Measurements from ENCODE around the gene NTRK2. TPM values are rescaled to one million over a fixed set of nuclear protein-coding genes. Genes with fewer than 3 reads are reported as not detected.

Gene NTRK2
- total RNA-seq, 1 donor from 2014 or later, result 3.8 TPM

DNA sequence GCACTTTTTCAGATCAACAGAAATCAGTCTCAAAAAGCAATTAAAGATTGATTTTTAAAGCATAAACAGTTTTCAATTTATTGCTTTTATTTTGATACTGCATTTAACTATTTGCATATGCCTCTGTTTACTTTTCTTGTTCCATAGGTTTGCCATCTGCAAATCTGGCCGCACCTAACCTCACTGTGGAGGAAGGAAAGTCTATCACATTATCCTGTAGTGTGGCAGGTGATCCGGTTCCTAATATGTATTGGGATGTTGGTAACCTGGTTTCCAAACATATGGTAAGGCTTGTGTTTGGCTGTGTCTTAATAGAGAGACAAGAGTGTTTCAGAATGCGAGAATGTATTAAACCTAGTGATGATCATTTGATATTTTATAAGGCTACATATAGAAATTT is 53.9 kb downstream of the NTRK2 start:
- no peak overlapping the region for H3K4me3 ChIP-seq
- H3K27me3 ChIP-seq (ENCODE audit: low read depth), result peaks cover 5% of the 10 kb centered on the region
- intact Hi-C loops (cut with micrococcal nuclease), result no loop called here
- H3K4me1 ChIP-seq, result no peaks in the 10 kb centered on the region
- TF ChIP-seq, protein P1, sequence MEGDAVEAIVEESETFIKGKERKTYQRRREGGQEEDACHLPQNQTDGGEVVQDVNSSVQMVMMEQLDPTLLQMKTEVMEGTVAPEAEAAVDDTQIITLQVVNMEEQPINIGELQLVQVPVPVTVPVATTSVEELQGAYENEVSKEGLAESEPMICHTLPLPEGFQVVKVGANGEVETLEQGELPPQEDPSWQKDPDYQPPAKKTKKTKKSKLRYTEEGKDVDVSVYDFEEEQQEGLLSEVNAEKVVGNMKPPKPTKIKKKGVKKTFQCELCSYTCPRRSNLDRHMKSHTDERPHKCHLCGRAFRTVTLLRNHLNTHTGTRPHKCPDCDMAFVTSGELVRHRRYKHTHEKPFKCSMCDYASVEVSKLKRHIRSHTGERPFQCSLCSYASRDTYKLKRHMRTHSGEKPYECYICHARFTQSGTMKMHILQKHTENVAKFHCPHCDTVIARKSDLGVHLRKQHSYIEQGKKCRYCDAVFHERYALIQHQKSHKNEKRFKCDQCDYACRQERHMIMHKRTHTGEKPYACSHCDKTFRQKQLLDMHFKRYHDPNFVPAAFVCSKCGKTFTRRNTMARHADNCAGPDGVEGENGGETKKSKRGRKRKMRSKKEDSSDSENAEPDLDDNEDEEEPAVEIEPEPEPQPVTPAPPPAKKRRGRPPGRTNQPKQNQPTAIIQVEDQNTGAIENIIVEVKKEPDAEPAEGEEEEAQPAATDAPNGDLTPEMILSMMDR (IDR thresholded peaks at IDR 0.05; ENCODE audit: borderline replicate concordance), result no peak
- DNase-seq, result no peak
- H3K27ac ChIP-seq (replicated peaks), result no peak overlapping the region
- H3K9me3 ChIP-seq (replicated peaks), result peaks cover 10% of the 10 kb centered on the region
- H3K36me3 ChIP-seq, result no peaks in the 10 kb centered on the region

DNA sequence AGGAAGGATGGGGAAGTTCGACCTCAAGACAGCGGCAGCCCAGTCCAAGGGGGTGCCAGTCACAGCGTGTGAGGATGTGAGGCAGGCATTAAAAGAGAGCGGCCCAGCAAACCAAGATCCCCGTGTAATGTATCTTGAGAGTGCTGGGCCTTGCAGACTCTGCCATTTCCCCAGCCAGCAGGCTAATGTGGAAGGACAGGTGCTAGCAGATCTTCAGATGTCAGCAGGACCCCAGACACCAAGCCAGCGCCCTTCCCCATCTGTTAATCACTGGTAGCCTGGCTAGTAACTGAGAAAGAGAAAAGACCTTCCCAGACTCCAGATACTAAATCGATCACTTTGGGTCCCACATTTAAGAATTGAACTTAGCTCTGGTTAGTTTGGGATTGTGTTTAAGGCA is 62.2 kb downstream of the NTRK2 start:
- no peak overlapping the region for H3K27ac ChIP-seq (replicated peaks)
- DNase-seq, result no peak
- TF ChIP-seq, protein P1 (IDR thresholded peaks at IDR 0.05; ENCODE audit: borderline replicate concordance), result no peak
- no peaks in the 10 kb centered on the region for H3K9me3 ChIP-seq (replicated peaks)
- H3K27me3 ChIP-seq (ENCODE audit: low read depth), result peaks cover 11% of the 10 kb centered on the region
- no peak overlapping the region for H3K4me3 ChIP-seq
- intact Hi-C loops (cut with micrococcal nuclease), result no loop called here
- no peaks in the 10 kb centered on the region for H3K36me3 ChIP-seq
- no peaks in the 10 kb centered on the region for H3K4me1 ChIP-seq

DNA sequence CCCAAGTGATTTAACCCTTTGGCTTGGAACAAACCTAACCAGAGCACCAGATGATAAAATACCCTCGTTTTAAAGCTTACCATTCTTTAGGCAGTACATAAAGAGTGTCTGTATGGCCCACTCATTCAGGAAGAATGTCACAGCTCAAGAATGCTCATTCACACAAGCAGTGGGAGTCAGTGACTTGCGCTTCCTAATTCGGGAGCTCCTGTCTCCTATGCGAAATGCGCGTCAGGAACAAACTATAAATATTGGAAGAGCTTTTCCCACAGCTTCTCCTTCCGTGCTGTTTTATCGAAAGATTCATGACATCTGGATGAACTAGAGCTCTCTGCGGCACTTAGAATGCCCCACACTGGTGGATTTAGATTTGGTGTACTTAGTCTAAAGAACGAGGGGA is 66.6 kb downstream of the NTRK2 start:
- TF ChIP-seq, protein P1 (IDR thresholded peaks at IDR 0.05; ENCODE audit: borderline replicate concordance), result no peak
- no peak overlapping the region for H3K4me3 ChIP-seq
- H3K27ac ChIP-seq (replicated peaks), result no peak overlapping the region
- no peaks in the 10 kb centered on the region for H3K36me3 ChIP-seq
- no peaks in the 10 kb centered on the region for H3K4me1 ChIP-seq
- H3K27me3 ChIP-seq (ENCODE audit: low read depth), result peaks cover 13% of the 10 kb centered on the region
- intact Hi-C loops (cut with micrococcal nuclease), result no loop called here
- H3K9me3 ChIP-seq (replicated peaks), result no peaks in the 10 kb centered on the region
- no peak for DNase-seq

DNA sequence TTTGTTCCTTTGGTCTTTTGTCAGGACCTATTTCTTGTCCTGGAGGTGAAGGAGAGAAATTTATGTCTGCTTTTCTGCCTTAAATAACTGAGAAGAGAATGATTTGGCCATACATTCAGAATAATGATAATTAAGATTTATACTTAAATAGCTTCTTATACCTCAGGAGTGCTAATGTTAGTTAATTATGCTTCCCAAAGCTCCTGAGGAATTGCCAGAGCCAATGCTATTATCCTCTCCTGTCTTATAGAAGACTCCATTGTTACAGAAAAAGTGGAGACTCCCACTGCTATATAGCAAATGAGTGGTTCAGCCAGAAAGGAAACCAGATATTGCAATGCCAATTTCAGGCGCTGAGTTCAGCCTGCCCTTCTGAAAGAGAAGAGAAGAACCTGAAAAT is 67.0 kb downstream of the NTRK2 start:
- Histone ChIP-seq H3K27ac (replicated peaks) (no peak overlapping the region), H3K9me3 (replicated peaks) (no peaks in the 10 kb centered on the region), H3K4me3 (no peak overlapping the region), H3K4me1 (no peaks in the 10 kb centered on the region), H3K27me3 (ENCODE audit: low read depth) (peaks cover 13% of the 10 kb centered on the region), H3K36me3 (no peaks in the 10 kb centered on the region)
- intact Hi-C loops (cut with micrococcal nuclease), result no loop called here
- no peak for DNase-seq
- TF ChIP-seq, protein P1 (IDR thresholded peaks at IDR 0.05; ENCODE audit: borderline replicate concordance), result no peak

DNA sequence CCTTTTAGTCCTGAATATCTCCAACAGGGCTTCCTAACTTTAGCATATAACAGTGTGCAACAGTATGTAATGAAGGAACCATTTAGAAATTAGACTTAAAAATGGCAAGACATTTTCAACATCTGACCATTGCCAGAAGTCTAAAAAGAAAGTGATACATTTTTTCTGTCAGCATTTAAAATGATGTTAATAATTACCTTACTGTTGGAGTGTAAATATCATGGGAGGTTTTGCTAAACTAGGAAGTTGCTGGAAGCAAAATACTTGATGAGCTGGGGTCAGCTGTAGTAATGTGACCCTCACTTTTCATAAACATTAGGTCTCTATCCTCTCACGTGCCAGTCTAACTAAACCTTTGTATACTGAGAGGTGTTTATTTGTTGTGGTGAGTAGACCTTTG is 68.8 kb downstream of the NTRK2 start:
- TF ChIP-seq, protein P1 (IDR thresholded peaks at IDR 0.05; ENCODE audit: borderline replicate concordance), result no peak
- H3K27ac ChIP-seq (replicated peaks), result no peak overlapping the region

DNA sequence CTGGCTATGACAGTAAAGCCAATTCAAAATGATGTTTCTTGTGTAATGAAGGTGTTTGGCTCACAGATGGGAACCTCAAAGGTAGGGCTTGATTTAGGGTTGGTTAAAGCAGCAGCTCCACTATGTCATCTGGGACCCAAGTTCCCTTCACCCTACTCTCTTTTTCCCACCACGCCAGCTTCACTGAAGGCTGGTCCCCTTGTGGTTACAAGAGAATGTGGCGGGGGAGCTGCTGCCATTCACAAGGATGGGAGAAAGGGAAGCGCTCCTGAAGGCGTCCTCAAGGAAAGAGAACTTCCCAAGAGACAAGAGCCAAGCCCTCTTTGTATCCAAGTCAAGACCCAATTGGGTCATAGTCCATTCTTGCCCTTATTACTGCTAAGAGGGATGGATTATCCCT is 72.7 kb downstream of the NTRK2 start:
- no peaks in the 10 kb centered on the region for H3K36me3 ChIP-seq
- DNase-seq, result no peak
- no peak overlapping the region for H3K4me3 ChIP-seq
- H3K27me3 ChIP-seq (ENCODE audit: low read depth), result peaks cover 14% of the 10 kb centered on the region
- TF ChIP-seq, protein P1 (IDR thresholded peaks at IDR 0.05; ENCODE audit: borderline replicate concordance), result no peak
- intact Hi-C loops (cut with micrococcal nuclease), result no loop called here
- no peaks in the 10 kb centered on the region for H3K9me3 ChIP-seq (replicated peaks)
- no peaks in the 10 kb centered on the region for H3K4me1 ChIP-seq
- no peak overlapping the region for H3K27ac ChIP-seq (replicated peaks)

More for the DNA sequence above, 68.8 kb downstream of the NTRK2 start:
- Histone ChIP-seq H3K4me3 (no peak overlapping the region), H3K36me3 (no peaks in the 10 kb centered on the region), H3K27me3 (ENCODE audit: low read depth) (peaks cover 13% of the 10 kb centered on the region), H3K9me3 (replicated peaks) (no peaks in the 10 kb centered on the region), H3K4me1 (no peaks in the 10 kb centered on the region)
- intact Hi-C loops (cut with micrococcal nuclease), result no loop called here
- no peak for DNase-seq

Measured in left ventricle myocardium inferior (tissue), 1 donor.